ENCODE data around the gene DNAJC22. TPM values are rescaled to one million over a fixed set of nuclear protein-coding genes. Genes with fewer than 3 reads are reported as not detected.

DNAJC22 gene
- total RNA-seq, 2 donors from 2014 or later: 29.0 to 34.2 TPM

DNA sequence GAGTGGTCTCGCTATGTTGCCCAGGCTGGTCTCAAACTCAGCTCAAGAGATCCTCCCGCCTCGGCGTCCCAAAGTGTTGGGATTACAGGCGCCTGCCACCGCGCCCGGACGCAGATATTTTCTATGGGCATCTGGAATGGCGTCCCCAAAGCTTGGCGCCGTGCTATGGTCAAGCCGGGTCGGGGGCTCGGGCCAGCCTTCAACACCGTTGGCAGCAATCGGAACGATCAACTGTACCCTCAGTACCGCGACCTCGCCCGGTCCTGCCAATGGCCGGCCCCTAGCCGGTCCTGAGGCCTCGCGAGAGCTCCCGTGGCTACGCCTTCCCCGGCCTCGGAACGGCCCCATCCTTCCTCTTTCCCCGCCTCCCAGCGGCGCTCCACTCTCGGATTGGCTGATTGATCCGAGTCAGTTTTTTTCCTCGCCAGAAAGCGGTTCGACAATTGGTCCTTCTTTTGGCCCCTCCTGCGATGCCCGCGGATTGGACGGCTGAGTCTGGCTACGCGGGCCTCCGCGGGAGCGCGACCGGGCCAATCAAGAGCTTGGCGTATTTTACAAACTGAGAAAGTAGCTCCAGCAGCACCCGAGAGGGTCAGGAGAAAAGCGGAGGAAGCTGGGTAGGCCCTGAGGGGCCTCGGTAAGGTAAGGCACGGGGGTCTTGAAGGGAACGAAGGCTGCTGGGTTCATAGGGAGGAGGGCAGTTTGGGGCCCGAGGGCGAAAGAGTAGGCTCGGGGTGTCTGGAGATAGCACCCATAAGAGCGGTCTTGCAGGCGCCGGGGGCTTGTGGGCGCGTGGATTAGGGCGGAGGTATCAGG, 23.8 kb upstream of the DNAJC22 start, which contains the start of gene TROAP:
Gene TROAP, plus strand, starts transcription at position 548 of the 816 bp plus-strand sequence. CDS start 354 bp downstream, outside the sequence.
- H3K4me1 ChIP-seq: peaks cover 5% of the 10 kb centered on the region
- DNase-seq: peak; percentile 98
- no peak for TF ChIP-seq CTCF (IDR thresholded peaks at IDR 0.05)
- no peaks in the 10 kb centered on the region for H3K36me3 ChIP-seq
- H3K27ac ChIP-seq: no peak within 1 kb of the TSS
- H3K4me3 ChIP-seq: peak within 1 kb of the TSS; percentile 50
- no peaks in the 10 kb centered on the region for H3K27me3 ChIP-seq
- peak within 1 kb of the TSS; percentile 54 to 74 for H3K9ac ChIP-seq (ENCODE audit: low read depth in 2 of 2, low read length in 2 of 2)
- no peaks in the 10 kb centered on the region for H3K9me3 ChIP-seq
- intact Hi-C loops (cut with DNase I): no loop called here

DNA sequence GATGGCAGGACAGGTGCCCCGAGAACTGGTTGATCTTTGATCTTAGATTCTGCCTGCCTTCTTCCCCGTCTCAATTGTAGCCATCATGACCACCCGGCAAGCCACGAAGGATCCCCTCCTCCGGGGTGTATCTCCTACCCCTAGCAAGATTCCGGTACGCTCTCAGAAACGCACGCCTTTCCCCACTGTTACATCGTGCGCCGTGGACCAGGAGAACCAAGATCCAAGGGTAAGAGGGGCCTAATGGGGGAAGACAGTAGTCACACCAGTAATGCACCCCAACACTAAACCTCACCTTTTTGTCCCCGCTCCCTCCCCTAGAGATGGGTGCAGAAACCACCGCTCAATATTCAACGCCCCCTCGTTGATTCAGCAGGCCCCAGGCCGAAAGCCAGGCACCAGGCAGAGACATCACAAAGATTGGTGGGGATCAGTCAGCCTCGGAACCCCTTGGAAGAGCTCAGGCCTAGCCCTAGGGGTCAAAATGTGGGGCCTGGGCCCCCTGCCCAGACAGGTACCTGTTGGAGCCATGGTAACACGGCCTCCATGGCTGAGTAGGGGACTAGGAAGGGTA, 23.1 kb upstream of the DNAJC22 start:
- Histone ChIP-seq H3K36me3 (no peaks in the 10 kb centered on the region), H3K4me1 (peaks cover 5% of the 10 kb centered on the region), H3K4me3 (peak overlapping the region; percentile 50), H3K9me3 (no peaks in the 10 kb centered on the region), H3K27me3 (no peaks in the 10 kb centered on the region), H3K27ac (no peak overlapping the region), H3K9ac (ENCODE audit: low read depth in 2 of 2, low read length in 2 of 2) (peak overlapping the region; percentile 44 to 54)
- DNase-seq: no peak
- TF ChIP-seq CTCF (IDR thresholded peaks at IDR 0.05): no peak
- intact Hi-C loops (cut with DNase I): no loop called here

GRCh38 chr12:49325606-49326005, 21.1 kb upstream of the DNAJC22 start:
- Histone ChIP-seq H3K4me3 (no peak overlapping the region), H3K27me3 (no peaks in the 10 kb centered on the region), H3K36me3 (no peaks in the 10 kb centered on the region), H3K27ac (no peak overlapping the region), H3K9ac (ENCODE audit: low read depth in 2 of 2, low read length in 2 of 2) (no peak overlapping the region), H3K4me1 (peaks cover 5% of the 10 kb centered on the region), H3K9me3 (no peaks in the 10 kb centered on the region)
- intact Hi-C loops (cut with DNase I): no loop called here
- DNase-seq: no peak
- TF ChIP-seq CTCF (IDR thresholded peaks at IDR 0.05): no peak

DNA sequence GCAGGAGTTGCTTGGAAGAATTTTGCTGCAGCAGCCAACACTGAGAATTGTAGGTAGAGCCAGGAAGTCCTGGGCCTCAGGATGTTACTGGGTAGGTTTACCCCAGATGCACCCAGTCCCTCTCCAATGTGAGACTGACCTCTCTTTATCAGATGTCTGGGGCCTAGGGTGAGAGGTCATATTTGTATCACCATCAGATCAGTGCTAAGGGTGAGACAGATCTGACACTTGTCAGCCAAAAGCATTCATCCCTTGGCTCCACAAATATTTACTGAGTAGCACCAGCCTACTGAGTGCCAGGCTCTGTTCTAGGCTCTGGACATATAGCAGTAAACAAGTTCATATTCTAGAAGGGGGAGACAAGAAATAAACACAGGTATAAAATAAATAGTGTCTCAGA, 19.3 kb upstream of the DNAJC22 start:
- intact Hi-C loops (cut with DNase I): no loop called here
- DNase-seq: no peak
- TF ChIP-seq CTCF (IDR thresholded peaks at IDR 0.05): no peak
- H3K4me1 ChIP-seq: peaks cover 5% of the 10 kb centered on the region
- no peak overlapping the region for H3K4me3 ChIP-seq
- H3K36me3 ChIP-seq: no peaks in the 10 kb centered on the region
- no peak overlapping the region for H3K9ac ChIP-seq (ENCODE audit: low read depth in 2 of 2, low read length in 2 of 2)
- no peak overlapping the region for H3K27ac ChIP-seq
- H3K9me3 ChIP-seq: no peaks in the 10 kb centered on the region
- no peaks in the 10 kb centered on the region for H3K27me3 ChIP-seq

DNA sequence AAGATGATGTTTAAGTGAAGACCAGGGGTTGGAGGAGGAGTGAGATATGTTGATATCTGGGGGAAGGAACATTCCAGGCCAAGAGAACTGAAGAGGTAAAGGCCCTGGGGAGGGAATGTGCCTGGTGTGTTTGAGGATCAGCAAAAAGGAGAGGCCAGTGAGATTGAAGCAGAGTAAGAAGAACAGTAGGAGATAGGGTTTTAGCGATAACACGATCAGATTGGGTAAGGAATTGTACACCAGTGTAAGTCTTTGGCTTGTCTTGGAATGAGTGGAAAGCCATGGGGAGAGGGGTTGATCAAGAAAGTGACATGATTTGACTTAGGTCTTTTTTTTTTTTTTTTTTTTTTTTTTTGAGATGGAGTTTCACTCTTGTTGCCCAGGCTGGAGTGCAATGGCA, 18.8 kb upstream of the DNAJC22 start:
- no peaks in the 10 kb centered on the region for H3K27me3 ChIP-seq
- DNase-seq: no peak
- peaks cover 5% of the 10 kb centered on the region for H3K4me1 ChIP-seq
- H3K27ac ChIP-seq: no peak overlapping the region
- no peak overlapping the region for H3K9ac ChIP-seq (ENCODE audit: low read depth in 2 of 2, low read length in 2 of 2)
- no peaks in the 10 kb centered on the region for H3K36me3 ChIP-seq
- intact Hi-C loops (cut with DNase I): no loop called here
- H3K9me3 ChIP-seq: no peaks in the 10 kb centered on the region
- TF ChIP-seq CTCF (IDR thresholded peaks at IDR 0.05): no peak
- H3K4me3 ChIP-seq: no peak overlapping the region

Measured in colonic mucosa (tissue), 4 donors.